Lung (tissue), 12 donors: ENCODE measurements around the gene CYYR1. TPM values are rescaled to one million over a fixed set of nuclear protein-coding genes. Genes with fewer than 3 reads are reported as not detected.

Experiments used
- ATAC-seq: fragments of 200-7000 bp; cut with Tn5 transposase; one replicate; pipeline ENCODE4 v1.9.1; 2020; ENCODE audit warnings: moderate number of reproducible peaks; ENCODE audit not compliant: insufficient read depth, low FRiP score
- DNase-seq, 3 donors: peaks; one replicate each; pipeline ENCODE4 v3.0.0-alpha.2; 2013 to 2017
- H3K27ac ChIP-seq, 2 donors: one replicate each; pipeline ENCODE4 v1.5.1; 2013; ENCODE audit warnings: mild to moderate bottlenecking in 2 of 2, moderate library complexity in 2 of 2, control low read depth in 1 of 2, inconsistent platforms in 1 of 2, low read depth in 1 of 2, low read length in 1 of 2
- H3K27me3 ChIP-seq, 3 donors: one replicate each; pipeline ENCODE4 v1.5.1; 2013; ENCODE audit warnings: low read length in 2 of 3; ENCODE audit not compliant: control insufficient read depth in 3 of 3, insufficient read depth in 3 of 3
- H3K36me3 ChIP-seq, 4 donors: one replicate each; pipeline ENCODE4 v1.5.1; 2013; ENCODE audit warnings: low read length in 4 of 4, mild to moderate bottlenecking in 1 of 4, moderate library complexity in 1 of 4; ENCODE audit not compliant: control insufficient read depth in 4 of 4, insufficient read depth in 4 of 4
- H3K4me1 ChIP-seq, 5 donors: one replicate each; pipeline ENCODE4 v1.5.1; 2013; ENCODE audit warnings: low read length in 5 of 5, mild to moderate bottlenecking in 2 of 5, moderate library complexity in 1 of 5; ENCODE audit not compliant: control insufficient read depth in 5 of 5, insufficient read depth in 5 of 5
- H3K4me3 ChIP-seq: one replicate; pipeline ENCODE4 v1.5.1; 2013; ENCODE audit warnings: mild to moderate bottlenecking, control low read depth, moderate library complexity
- H3K9ac ChIP-seq, 2 donors: one replicate each; pipeline ENCODE4 v1.5.1; 2013; ENCODE audit warnings: low read length in 2 of 2, control low read depth in 1 of 2; ENCODE audit not compliant: insufficient read depth in 1 of 2
- H3K9me3 ChIP-seq, 4 donors: one replicate each; pipeline ENCODE4 v1.5.1; 2013; ENCODE audit warnings: low read length in 3 of 4, mild to moderate bottlenecking in 1 of 4, moderate library complexity in 1 of 4; ENCODE audit not compliant: control insufficient read depth in 4 of 4, insufficient read depth in 3 of 4
- WGBS, 2 donors: extraction: QIAGEN DNeasy Blood & Tissue Kit; methylation state at CpG; one replicate each; pipeline ENCODE4 v1.1.7; 2013; 5-methylcytosine and 5-hydroxymethylcytosine counted together
- polyA plus RNA-seq, 2 donors: library from polyadenylated mRNA; stranded (reverse); fragments of 200-250 nt; gene quantifications; one replicate each; pipeline ENCODE4 v1.2.1, GENCODE V29; 2013
- total RNA-seq, 2 donors: library from RNA; depleted of rRNA in 1 of 2; stranded (reverse); fragments of >200 nt in 1 of 2; gene quantifications; one replicate each; pipeline ENCODE4 v1.2.1, GENCODE V29; 2014 to 2021
- TF ChIP-seq, protein P1 (sequence below): IDR thresholded peaks from 2 replicates; pipeline ENCODE4 v1.5.1; 2012; ENCODE audit warnings: mild to moderate bottlenecking; ENCODE audit errors: control extremely low read depth, extremely low read depth
- donor health status: control.
- donor health status: control.
- donor health status: Bipolar disorder and iron deficiency.
- donor health status: healthy.
- donor health status: DM: yes; HTN: yes; CAD: no.

The CYYR1 gene
- total and polyA plus RNA-seq, 4 donors, result 9.9 to 38.3 (median 16.6) TPM

DNA sequence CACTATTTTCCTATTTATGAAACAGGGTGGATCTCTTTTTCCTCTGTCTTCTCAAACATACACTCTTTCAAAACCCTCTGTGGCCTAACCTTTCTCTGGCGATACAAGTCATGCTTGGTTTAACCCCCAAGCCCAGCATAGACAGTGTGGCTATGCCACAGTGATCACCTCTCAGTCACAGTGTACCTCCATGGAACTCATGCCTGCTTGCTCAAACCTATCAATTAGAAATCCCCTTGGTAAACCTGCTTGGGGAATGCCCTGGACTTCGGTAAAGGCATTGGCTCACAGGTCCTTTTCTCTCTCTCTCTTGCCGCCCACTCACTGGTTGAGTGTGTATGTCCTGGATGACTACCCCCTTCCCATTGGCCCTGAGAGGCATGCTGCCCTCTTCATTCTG, 147.5 kb downstream of the CYYR1 start:
- H3K4me1 ChIP-seq, result no peaks in the 10 kb centered on the region
- H3K9ac ChIP-seq, result no peak overlapping the region
- H3K9me3 ChIP-seq, result peaks cover 0 to 3% (median 0%) of the 10 kb centered on the region in 4 donors
- TF ChIP-seq, protein P1, sequence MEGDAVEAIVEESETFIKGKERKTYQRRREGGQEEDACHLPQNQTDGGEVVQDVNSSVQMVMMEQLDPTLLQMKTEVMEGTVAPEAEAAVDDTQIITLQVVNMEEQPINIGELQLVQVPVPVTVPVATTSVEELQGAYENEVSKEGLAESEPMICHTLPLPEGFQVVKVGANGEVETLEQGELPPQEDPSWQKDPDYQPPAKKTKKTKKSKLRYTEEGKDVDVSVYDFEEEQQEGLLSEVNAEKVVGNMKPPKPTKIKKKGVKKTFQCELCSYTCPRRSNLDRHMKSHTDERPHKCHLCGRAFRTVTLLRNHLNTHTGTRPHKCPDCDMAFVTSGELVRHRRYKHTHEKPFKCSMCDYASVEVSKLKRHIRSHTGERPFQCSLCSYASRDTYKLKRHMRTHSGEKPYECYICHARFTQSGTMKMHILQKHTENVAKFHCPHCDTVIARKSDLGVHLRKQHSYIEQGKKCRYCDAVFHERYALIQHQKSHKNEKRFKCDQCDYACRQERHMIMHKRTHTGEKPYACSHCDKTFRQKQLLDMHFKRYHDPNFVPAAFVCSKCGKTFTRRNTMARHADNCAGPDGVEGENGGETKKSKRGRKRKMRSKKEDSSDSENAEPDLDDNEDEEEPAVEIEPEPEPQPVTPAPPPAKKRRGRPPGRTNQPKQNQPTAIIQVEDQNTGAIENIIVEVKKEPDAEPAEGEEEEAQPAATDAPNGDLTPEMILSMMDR, result no peak
- DNase-seq (no peak), ATAC-seq (no peak)
- WGBS, 2 donors, result 95 to 96% methylated on average over 3 of the region's 3 CpGs
- no peaks in the 10 kb centered on the region for H3K36me3 ChIP-seq
- no peaks in the 10 kb centered on the region for H3K27me3 ChIP-seq
- no peak overlapping the region for H3K4me3 ChIP-seq
- H3K27ac ChIP-seq, result no peak overlapping the region

DNA sequence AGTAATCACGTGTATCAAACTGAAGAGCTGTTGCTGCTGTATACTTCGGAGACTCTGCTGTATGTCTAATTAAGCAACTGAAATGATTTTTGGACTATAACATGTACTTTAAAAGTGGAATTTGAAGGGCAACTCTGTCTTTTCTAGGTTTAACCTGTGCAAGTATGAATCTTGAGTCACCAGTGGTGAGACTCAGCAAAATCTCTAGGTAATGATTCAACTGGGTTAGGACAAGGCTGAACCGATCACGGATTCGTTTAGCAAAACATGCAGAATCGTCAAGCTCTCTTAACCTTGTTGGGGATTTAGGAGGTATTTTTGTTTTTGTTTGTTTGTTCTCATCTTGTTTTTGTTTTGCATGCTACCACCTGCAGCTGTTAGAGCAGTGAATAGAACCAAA, 149.6 kb downstream of the CYYR1 start:
- Histone ChIP-seq H3K27ac (no peak overlapping the region), H3K9me3 (peaks cover 0 to 3% (median 0%) of the 10 kb centered on the region in 4 donors), H3K27me3 (no peaks in the 10 kb centered on the region), H3K9ac (no peak overlapping the region), H3K4me3 (no peak overlapping the region), H3K4me1 (no peaks in the 10 kb centered on the region), H3K36me3 (no peaks in the 10 kb centered on the region)
- TF ChIP-seq, protein P1, result no peak
- 89 to 91% methylated on average over 6 of the region's 6 CpGs for WGBS, 2 donors
- ATAC-seq (no peak), DNase-seq (no peak)

DNA sequence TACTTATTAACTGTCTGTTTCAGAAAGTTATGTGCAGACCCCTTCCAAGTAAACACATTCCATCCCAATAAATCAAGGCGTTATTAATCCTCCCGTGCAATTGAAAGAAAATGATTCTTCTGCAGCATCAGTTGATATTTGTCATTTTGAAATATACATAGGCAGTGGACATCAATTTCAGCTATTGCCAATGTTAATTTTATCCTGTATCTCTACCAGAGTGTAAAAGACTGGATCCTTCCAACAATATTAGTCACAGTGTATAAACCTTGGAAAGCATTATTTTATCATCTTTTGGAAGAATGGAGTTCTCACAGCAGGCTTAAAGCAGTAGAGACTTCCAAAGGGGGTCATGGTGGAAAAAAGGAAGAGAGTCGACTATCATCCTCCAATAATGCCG, 150.4 kb downstream of the CYYR1 start:
- Histone ChIP-seq H3K4me3 (no peak overlapping the region), H3K27ac (no peak overlapping the region), H3K9me3 (peaks cover 0 to 2% (median 0%) of the 10 kb centered on the region in 4 donors), H3K9ac (no peak overlapping the region), H3K27me3 (no peaks in the 10 kb centered on the region), H3K36me3 (no peaks in the 10 kb centered on the region), H3K4me1 (no peaks in the 10 kb centered on the region)
- ATAC-seq, result no peak
- DNase-seq, result no peak
- TF ChIP-seq, protein P1, result no peak
- 72 to 92% methylated on average over 4 of the region's 4 CpGs for WGBS, 2 donors

DNA sequence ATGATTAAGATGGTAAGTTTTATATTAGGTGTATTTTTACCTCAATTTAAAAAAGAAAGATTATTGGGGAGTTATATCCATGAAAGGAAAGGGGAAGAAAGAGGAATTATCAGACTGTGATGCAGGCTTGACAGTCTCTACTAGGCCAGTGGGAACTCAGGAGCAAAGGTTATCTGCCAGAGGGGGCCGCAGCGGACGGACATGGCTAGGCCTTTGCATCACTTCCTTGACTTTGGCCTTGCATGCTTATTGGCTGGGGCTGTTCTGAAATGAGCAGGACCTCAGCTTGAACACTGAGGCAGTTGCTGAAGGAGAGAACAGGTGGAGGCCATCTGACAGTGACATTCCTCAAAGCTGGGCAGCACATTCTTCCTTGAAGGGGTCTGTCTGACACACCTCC, 150.9 kb downstream of the CYYR1 start:
- H3K36me3 ChIP-seq, result no peaks in the 10 kb centered on the region
- H3K27me3 ChIP-seq, result no peaks in the 10 kb centered on the region
- H3K4me3 ChIP-seq, result no peak overlapping the region
- 84 to 87% methylated on average over 3 of the region's 3 CpGs for WGBS, 2 donors
- TF ChIP-seq, protein P1, result no peak
- H3K9me3 ChIP-seq, result no peaks in the 10 kb centered on the region
- DNase-seq, result no peak
- no peak overlapping the region for H3K9ac ChIP-seq
- ATAC-seq, result no peak
- no peak overlapping the region for H3K27ac ChIP-seq
- no peaks in the 10 kb centered on the region for H3K4me1 ChIP-seq
